ENCODE data around the gene SLC2A4.
"Not testable (repeated sequence)": the region's sequence is repeated elsewhere in the genome, so short reads cannot be mapped to it uniquely, and the experiment has no call there.

SLC2A4 gene

DNA sequence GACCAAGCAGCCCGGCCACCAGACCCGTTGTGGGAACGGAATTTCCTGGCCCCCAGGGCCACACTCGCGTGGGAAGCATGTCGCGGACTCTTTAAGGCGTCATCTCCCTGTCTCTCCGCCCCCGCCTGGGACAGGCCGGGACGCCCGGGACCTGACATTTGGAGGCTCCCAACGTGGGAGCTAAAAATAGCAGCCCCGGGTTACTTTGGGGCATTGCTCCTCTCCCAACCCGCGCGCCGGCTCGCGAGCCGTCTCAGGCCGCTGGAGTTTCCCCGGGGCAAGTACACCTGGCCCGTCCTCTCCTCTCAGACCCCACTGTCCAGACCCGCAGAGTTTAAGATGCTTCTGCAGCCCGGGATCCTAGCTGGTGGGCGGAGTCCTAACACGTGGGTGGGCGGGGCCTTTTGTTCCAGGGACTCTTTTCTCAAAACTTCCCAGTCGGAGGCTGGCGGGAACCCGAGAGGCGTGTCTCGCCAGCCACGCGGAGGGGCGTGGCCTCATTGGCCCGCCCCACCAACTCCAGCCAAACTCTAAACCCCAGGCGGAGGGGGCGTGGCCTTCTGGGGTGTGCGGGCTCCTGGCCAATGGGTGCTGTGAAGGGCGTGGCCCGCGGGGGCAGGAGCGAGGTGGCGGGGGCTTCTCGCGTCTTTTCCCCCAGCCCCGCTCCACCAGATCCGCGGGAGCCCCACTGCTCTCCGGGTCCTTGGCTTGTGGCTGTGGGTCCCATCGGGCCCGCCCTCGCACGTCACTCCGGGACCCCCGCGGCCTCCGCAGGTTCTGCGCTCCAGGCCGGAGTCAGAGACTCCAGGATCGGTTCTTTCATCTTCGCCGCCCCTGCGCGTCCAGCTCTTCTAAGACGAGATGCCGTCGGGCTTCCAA is at the start of gene SLC2A4:
TSS of gene SLC2A4 (plus strand) at position 645 of the 879 bp plus-strand sequence. CDS start at position 862, 217 bp downstream.
- in situ Hi-C loops (cut with MboI; ENCODE audit: low sequenced_read_pairs) = no loop called here

DNA sequence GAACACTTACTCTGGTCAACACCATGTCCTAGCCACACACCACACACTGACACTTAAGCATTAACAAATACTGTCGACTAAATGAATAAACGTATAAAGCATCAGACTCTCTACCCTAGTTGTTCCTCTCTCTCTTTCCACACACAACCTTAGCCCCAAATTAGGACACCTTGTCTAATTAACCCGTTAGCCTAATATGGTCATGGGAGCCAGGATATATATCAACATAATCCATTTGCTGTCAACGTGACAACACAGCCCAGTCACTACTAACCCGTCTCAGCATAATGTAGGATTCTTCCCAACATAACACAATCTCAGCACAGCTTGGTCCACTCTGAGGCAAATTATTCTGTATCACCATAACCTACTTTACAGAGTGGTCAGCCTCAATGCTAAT is 49.4 kb upstream of the SLC2A4 start:
- in situ Hi-C loops (cut with MboI; ENCODE audit: low sequenced_read_pairs) = no loop called here

DNA sequence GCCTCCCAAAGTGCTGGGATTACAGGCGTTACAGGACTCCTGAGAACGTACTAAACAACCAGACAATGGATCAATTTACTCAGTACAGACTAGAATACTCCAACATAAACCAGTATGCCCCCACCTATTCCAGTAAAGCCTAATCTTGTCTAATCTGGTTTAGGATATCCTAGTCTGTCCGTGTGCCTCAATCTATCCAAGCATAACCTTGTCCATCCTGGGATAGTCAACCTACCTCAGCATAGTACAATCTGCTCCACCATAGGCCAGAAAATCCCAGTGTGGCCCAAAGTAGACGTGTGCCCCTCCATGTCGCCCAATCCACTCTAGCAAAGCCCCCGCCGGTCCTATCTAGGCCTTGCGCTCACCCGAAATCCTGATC is 47.8 kb upstream of the SLC2A4 start:
- in situ Hi-C loops (cut with MboI; ENCODE audit: low sequenced_read_pairs) = no loop called here

DNA sequence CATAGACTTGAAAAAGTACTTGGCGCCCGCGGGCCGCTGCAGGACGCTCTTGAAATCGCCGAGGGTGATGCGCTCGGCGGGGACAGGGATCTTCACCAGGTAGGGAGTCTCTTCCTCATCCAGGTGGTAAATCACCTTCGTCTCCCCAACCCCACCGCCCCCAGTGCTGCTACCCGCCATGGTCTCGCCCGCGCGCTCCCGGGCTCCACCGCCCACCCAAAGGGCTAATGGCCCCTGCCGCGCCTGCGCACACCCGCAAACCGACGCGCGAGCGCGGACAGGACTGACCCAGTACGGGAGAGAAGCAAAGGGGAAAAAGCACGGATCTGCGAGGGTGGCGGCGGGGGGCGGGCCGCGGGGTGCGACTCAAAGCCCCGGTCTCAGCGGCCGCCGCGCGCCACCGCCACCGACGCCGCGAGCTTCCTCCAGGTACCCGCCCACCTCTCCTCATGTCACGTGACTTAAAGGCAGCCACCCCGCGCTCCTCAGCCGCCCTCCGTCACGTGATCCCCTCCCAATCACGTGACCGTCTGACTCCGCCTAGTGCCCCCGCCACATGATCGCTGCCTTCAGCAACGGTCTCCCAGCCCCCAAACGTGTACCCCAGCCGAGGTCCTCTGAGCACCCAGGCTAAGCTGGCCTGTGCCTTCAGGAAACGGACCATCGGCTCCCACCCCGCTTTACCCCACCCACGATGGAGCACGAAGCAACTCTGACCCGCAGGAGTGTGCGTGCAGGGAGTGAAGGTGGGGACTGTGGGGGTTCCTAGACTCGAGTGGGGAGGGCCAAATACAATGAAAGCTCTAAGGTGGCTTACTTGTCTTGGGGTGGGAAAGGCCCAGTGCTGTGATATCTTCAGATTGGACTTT is 47.2 kb upstream of the SLC2A4 start, which contains the start of gene DVL2:
TSS of gene DVL2 (minus strand) at position 435 of the 869 bp plus-strand sequence. CDS start at position 180, 255 bp downstream.
- in situ Hi-C loops (cut with MboI; ENCODE audit: low sequenced_read_pairs) = no loop called here

DNA sequence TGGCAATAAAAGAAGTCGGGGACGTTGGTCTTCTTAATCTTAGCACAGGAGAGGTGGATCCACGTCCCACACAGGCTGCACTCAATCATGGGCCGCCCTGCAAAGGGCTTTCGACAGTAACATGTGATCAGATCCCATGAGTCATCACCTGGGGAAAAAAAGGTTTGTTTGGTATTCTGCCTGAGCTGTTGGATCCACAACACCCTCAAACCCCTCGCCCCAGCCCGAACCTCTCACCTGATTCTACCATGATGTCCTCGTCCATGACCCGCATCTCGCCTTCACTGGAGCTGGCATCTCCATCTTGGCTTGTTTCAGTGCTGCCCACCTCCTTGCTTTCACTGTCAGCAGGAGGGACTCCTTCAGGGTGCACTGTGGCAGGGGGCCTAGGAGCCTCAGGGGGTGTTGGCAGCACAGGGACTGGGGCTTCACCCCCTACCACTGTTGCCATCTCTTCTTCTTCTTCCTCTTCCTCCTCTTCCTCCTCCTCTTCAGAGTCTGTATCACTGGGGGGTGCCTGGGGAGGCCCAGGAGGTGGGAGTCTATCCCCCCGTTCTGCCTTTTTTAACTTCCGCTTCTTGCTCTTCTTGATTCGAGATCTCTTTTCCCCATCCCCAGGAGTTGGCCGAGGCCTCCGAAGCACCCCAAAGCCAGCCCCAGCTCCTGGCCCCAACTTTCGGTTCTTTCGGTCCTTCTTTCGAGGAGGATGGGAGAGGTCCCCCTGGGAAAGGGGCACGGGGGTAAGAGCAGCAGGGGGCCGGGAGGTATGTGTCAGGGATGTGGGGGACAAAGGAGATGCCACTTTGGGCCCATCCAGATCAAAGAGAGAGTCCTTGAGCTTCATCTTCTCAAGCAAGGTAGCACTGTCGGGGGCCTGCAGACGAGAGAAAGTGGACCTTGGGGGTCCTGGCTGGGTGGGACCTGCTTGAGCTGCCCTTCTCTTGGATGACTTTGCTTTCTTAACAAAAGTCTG is 45.5 kb upstream of the SLC2A4 start:
- in situ Hi-C loops (cut with MboI; ENCODE audit: low sequenced_read_pairs) = no loop called here

DNA sequence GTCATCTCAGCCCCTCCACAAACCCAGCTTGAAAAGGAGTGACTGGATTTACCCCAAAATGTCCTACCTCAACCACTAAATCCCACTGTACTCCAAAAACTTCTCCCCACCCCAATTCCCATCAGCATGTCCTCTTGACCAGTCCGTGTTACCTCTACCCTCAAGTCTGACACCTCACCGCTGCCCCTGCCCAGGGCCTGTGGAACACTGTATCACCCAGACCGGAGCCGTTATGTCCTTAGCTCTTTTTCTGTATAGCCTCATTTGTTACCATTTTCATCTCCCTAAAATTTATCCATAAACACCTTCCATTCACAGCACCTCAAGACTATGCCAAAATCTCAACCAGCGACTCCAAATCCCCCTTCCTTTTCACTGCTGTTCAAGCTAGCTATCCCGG is 44.7 kb upstream of the SLC2A4 start:
- in situ Hi-C loops (cut with MboI; ENCODE audit: low sequenced_read_pairs) = no loop called here

DNA sequence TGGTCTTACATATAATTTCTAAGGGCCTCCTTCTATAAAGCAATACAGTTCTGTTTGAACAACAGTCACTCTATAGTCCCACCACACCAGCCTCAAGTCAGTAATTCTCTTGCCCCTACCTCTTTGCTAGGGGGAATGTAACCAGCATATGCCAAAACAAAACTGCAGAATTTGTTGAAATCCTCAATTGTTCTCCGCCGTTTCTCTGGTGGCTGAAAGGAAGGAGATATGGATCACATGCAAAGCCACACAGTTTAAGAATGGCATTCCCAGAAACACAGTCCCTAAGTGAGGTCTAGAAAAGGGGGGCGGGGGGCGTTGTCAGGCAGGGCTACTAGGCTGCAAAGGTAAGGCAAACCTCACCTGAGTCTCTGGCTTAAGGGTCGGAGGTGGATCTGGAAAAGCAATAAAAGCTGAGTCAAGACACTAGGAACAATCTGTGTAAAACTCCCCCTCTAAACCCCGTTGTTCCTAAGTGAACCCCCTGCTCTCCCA is 44.2 kb upstream of the SLC2A4 start:
- in situ Hi-C loops (cut with MboI; ENCODE audit: low sequenced_read_pairs) = no loop called here

DNA sequence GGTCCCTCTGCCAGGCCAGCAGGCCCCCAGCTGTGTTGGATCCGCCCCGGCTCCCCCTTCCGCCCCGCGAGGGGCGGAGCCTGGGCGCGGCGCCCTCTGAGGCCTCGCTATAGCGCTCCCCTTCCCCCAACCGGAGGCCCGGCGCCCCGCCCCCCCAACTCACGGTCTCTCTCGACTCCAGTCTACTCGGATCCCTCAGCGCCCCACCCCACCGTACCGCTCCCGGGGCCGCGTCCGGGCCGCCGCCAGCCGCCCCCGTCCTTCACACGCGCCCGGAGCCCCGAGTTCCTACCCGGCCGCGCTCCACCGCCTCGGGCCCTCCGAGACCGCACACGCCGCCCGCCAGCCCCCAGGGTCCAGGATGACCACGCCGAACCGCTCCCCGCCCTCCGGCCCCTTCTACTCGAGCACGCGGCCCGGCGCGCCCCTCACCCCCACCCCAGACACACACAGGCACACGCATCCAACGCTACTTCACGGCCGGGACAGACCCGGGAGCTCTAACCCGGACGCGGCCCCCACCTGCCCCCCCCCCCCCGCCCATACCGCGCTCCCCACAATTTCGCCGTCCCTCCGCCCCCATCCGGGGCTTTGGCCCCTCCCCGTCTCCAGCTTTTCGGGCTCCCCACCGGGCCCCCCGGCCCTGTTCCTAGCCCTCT is 43.6 kb upstream of the SLC2A4 start:
- in situ Hi-C loops (cut with MboI; ENCODE audit: low sequenced_read_pairs) = no loop called here

DNA sequence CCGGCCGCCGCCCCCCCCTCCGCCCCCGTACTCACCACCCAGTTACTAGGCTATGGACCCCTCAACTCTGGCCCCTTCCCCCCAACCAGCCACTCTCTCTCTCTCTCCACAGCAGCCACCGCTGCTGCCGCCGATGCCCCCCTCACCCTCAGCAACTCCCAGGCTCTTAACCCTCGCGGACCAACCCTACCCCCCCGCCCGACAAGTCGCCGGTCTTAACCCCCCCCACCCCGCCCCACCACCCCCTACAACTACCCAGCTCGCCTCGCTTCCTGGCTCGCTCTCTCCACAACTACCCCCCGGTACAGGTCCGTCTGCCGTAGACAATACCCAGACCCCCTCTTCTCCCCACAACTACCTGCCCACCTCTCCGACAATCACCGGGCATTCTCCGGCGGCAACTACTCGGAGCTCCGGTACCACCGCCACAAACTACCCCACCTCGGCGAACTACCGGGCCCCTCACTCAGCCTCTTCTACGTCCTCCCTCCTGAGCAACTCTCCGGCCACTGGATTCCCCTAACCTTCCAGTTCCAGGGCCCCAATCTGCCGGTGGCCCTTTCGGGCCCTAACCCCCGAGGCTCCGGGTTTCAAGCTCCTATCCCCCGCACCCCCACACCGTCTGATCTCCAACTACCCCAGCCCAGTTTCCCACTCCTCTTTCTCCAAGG is 43.0 kb upstream of the SLC2A4 start:
- in situ Hi-C loops (cut with MboI; ENCODE audit: low sequenced_read_pairs) = no loop called here

DNA sequence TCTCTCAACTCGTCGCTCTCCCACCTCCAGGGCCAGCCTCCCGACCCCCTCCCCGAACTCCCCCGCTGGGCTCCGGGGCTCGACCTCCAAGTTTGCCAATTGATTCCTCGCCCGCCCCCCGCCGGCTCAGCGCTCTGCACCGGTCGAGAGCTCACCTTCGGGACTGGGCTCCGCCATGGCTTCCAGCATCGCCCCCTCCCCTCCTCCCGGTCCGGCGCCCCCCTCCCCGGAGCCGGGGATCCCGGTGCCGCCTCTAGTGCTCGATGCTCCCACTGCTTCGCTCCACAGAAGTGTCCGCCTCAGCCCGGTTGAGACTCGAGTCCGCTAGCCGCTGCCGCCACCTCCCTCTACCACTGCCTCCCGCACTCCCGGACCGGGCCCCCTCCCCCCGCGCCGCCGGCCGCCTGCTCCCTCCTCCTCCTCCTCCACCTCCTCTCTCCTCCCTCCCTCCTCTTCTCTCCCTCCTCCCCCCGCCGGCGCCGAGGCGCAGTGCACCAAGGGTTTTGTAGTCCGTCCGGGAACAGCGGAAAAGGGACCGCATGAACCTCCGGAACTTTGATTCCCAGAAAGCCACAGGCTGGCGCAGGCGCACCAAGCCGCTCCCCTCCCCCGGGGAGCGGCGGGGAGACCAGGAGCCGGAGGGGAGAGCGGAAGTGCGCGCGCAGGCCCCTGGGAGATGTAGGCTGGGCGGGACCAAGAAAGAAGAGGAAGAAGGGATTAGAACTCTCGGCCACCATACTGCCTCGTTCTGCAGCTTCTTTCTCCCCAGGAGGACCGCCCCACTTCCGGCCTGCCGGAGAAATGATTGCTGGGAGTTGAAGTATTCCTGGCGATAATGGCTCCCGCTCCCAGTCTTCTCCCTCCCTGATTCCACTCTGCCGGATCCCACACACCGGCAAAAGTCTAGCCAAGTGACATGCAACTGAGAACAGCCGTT is 42.2 kb upstream of the SLC2A4 start, which contains the start of gene PHF23:
TSS of gene PHF23 (minus strand) at position 367 of the 937 bp plus-strand sequence. CDS start at position 189, 178 bp downstream.
- in situ Hi-C loops (cut with MboI; ENCODE audit: low sequenced_read_pairs) = no loop called here

DNA sequence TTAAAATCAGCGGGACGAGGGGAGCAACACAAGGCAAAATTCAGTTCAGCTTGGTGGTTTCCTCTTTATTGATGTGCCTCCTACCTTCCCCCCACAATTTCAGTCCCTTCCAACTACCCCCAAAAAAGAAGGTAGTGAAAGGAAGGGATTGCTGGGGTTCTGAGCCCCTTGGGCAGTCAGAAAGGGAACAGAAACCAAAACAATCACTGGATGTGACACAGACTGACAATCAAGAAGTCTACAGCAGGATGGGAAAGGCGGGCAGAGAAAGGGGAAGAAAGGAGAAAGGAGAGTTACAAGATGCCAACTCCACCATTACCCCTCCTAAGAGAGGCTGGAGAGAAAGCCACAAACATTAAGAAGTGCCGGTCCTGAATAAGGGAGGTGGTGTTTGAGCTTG is 41.1 kb upstream of the SLC2A4 start:
- in situ Hi-C loops (cut with MboI; ENCODE audit: low sequenced_read_pairs) = no loop called here

DNA sequence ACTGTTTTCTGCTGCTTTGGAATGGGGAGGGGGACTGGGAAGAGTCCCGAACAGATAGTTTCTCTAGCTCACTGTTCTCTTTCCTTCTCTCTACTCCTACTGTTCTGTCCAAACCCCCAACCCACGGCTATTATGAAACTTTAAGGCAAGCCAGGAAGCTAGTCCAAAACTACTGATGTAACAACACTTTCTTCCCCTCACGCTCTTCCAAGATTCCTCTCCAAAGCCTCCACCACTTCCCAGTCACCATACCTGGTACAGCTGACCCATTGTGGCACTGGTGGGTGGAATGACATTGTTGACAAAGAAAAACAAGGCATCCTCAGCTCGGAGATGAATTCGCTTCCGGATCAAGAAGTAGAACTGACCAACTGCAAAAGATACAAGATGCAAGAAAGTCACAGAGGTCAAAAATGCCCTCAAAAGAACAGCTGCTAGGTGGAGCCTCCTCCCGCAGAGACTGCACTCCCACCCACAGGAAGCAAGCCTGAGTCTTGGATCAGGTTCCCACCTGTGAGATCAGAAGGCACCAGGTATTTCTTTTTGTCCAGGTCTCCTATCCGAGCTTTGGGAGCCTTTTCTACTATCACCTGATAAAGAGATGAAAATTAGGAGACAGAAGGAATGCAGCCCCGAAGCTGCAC is 40.3 kb upstream of the SLC2A4 start:
- in situ Hi-C loops (cut with MboI; ENCODE audit: low sequenced_read_pairs) = no loop called here

DNA sequence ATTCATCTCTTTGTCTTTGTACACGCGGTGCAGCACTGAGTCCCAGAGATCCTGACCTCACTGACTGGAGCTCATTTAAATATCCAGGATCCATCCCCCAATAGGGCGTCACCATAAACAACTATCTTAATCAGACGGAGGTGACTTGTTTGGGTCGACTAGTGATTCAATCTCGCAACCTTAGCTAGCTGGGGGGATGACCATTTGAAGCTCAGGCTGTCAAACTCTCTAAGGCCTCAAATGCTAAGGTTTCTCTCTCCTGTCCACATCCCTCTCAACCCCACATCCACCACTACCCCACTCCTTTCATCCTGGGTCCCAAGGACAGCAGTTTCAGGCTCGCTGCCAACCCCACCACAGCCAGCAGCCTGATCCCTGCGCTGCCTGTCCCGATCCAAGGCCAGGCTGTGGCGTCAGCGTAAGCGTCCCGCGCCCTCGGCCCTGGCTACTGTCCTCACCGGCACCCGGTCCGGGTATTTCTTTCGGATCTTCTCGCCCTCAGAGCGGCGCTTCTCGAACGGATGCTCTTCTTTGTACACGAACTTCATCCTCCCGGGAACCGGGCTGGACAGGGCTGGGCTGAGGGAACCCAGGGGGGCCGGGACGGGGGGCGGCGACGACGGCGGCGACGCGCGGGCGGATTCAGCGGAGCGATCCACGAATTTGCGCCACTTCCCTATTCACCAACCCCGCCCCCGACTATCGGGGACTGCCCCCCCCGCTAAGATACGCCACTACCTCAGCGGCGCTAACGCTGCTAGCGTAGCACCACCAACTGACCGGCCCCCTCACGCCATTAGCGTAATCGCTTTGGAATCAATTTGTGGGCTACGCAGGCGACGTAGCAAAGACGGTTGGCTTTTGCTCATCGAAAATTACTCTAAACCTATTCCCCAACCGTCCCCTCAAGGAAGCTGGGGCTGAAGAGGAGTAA is 39.5 kb upstream of the SLC2A4 start, which contains the start of gene GABARAP:
TSS of gene GABARAP (minus strand) at position 667 of the 934 bp plus-strand sequence. CDS start at position 548, 119 bp downstream.
- in situ Hi-C loops (cut with MboI; ENCODE audit: low sequenced_read_pairs) = no loop called here

DNA sequence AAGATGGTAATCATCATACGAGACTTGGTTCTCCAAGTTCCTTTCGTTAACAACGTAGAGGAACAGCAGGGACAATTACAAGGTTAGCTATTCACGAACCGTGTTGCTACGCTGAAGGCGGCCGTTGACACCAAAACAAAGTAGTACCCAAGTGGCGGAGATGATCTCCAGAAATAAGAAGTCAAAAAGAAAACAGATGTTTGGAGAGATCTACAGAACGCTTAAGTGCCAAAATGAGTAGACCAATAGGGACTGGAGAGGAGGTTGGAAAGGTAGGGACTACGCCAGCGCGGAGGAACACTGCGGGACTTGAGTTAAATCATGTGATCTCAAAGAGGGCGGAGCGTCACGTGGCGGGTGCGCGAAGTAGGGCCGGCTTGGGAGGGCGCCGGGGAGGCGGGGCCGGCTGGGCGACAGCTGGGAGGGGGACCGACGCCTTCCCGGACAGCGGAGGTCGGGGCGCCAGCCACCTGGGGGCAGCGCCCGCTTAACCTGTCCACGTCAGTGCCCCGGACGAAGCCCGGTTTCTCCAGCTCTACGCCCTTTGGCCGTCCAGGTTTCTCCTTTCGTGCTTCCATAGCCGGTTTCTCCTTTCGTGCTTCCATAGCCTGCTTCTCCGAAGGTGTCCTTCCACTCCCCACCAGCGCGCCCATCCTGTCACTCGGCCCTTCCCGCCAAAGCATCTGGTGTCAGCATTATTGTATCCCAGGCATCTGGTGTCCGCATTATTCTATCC is 38.6 kb upstream of the SLC2A4 start:
- in situ Hi-C loops (cut with MboI; ENCODE audit: low sequenced_read_pairs) = no loop called here

DNA sequence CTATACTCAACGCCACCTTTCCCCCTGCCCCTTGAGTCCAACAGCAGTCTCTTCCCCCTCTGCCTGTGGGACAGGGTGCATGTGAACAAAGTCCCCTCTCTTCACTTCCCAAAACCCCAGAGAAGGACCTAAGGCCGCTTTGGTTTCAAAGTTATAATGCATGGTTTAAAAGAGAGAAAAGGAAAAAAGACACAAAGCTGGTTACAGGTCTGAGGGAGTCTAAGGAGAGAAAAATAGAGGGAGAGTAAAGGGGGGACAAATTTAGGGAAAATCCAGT is 38.1 kb upstream of the SLC2A4 start:
- in situ Hi-C loops (cut with MboI; ENCODE audit: low sequenced_read_pairs) = no loop called here

DNA sequence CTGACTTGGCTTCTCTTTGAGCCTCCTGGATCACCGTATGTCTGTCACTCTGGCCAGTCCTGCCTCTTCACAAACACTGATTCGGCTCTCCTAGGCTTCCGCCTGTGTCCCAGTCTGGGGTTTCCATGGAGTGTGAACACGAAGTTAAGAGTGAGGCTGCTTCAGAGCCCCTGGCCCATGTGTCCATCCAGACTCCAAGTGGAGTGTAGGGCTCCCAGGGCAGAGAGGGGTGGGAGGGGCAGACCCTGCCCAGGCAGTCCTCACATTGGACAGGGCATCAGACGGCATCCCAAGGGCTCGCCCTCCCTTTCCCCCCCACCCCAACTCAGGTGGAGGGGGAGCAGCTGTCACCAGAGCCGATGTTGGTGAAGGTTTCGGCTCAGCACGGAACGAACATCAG is 37.7 kb upstream of the SLC2A4 start:
- in situ Hi-C loops (cut with MboI; ENCODE audit: low sequenced_read_pairs) = not testable (repeated sequence)

All from hTERT RPE-1 (cell line).